Epithelial cell of prostate (primary cell): ENCODE measurements around the gene TNFRSF13B.
"Not testable (repeated sequence)": the region's sequence is repeated elsewhere in the genome, so short reads cannot be mapped to it uniquely, and the experiment has no call there.

Experiments used
- DNase-seq: peaks from one replicate; pipeline ENCODE4 v3.0.0-alpha.2; 2011; ENCODE audit warnings: low read depth, low spot score
- H3K27ac ChIP-seq: fragments of 450-650 bp; 2 replicates; pipeline ENCODE4 v1.5.1; 2017; ENCODE audit warnings: mild to moderate bottlenecking

Gene TNFRSF13B

DNA sequence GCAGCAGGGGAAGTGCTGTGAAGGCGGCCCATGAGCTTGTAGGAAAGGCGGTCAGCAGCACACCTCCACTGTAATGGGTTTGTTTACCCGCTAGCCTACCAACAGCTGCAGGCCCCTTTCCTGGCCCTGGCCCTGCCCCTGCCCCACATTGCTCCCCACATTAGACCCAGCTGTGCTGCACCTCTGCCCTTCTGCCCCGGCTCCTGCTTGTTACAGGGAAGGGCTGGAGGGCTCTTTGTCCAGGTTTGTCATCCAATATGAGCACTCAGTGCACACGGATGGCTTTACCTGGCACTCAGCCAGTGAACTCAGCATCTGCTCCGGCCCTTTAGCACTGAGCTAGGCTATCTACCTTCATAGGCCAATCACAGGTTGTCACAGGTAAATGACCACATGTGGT is 36.0 kb upstream of the TNFRSF13B start:
- not testable (repeated sequence) for DNase-seq, H3K27ac ChIP-seq

DNA sequence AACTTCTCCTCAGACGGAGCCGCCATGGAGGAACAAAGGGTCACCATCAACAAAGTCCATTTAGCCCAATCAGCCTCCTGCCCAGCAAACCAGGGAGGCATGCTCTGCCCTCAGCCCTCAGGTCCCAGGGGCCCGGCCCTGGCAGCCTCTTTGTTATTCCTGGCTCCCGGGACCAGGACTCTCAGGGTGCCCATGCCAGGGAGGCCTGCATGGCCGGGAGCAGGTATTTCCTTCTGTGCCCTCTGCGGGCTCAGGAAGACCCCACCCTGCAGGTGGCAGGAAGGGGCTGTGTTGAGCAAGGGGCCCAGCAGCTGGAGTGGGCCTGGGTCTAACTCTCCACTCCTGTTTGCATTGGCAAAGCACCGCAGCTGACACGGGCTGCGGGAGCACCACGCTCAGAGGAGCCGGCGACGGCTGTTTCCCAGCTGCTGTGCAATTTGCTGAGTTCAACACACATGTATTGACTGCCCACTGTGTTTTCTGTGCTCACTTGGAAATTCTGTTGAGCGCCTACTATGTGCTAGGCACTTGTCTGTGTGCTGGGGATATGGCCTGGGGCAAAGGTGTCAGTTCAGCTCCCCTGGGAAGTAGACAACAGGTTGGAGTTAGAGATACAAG is 33.2 kb upstream of the TNFRSF13B start:
- not testable (repeated sequence) for DNase-seq, H3K27ac ChIP-seq

DNA sequence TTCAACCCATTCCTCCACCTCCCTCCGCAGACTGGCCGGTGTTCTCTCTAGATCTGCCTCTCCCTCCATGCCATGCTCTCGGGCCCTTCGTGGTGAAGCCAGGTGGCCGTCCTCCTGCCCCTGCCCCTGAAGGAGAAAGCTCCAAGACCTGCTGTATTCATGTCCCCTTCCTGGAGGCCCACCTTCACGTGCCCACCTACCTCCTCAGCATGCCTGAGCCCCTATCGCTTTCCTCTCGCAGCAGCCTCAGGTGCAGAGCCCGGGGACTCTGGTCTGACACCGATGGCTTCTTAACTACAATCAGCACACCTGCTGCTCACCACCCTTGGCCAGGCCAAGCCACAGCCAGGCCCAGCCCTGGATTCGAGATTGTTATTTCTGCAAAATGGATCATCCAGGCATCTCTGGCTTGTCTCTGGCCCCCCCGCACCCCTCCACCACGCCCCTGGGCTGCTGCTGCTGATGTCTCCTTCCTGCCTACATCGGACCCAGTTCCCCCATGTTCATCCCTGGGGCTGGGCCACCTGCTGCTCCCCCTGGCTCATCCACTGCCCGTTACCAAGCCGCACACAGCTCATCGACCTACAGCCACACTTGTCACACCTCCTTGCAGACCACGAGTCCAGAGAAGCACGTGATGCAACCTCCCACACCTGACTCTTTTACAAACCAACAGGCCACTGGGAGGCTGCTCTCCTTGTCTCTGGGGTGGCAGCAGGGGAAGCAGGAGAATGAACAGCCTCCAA is 32.5 kb upstream of the TNFRSF13B start:
- no peak overlapping the region for H3K27ac ChIP-seq
- no peak for DNase-seq

- not testable (repeated sequence) for DNase-seq
Measured at GRCh38 chr17:17002731-17003715, 31.1 kb upstream of the TNFRSF13B start.

GRCh38 chr17:17001874-17002520 is 30.1 kb upstream of the TNFRSF13B start:
- DNase-seq, result no peak
- no peak overlapping the region for H3K27ac ChIP-seq

More at GRCh38 chr17:17002731-17003715, 31.1 kb upstream of the TNFRSF13B start:
- not testable (repeated sequence) for H3K27ac ChIP-seq

DNA sequence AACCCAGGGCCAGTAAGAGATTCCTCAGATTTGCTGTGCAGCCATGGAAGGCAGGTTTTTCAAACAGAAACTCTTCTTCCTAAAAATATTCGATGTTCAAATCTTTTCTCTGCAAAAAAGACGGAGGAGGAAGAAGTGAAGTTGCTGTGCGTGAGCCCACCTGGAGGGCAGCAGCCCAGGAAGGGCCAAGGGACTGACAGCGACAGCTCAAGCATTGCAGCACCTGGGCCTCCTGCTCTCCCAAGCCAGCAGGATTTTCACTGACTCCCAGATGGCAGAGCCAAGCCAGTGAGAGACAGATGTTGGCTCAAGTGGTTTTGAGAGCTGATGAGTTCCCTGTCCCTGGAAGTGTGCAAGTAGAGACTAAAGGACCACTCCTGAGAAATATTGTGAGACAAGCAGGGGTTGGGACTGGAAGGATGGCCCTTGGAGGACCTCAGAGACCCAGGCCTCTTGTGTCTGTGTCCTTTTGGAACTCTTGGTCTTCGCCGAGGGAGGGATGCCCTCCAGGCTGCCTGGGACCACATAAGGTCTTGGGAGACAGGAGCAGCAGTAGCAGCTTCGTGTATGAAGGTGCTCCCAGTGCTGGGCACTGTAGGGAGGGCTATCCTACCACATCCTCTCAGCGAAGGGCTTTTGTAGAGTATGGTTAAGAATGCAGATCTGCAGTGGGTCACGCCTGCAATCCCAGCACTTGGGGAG is 29.3 kb upstream of the TNFRSF13B start:
- no peak for DNase-seq
- H3K27ac ChIP-seq, result no peak overlapping the region

- DNase-seq, result no peak
- no peak overlapping the region for H3K27ac ChIP-seq
Measured at GRCh38 chr17:16999931-17000625, 28.2 kb upstream of the TNFRSF13B start.

- no peak for DNase-seq
- H3K27ac ChIP-seq, result no peak overlapping the region
Measured at GRCh38 chr17:16997514-16998429, 25.9 kb upstream of the TNFRSF13B start.

- H3K27ac ChIP-seq, DNase-seq: not testable (repeated sequence)
Measured at GRCh38 chr17:16996726-16997125, 24.8 kb upstream of the TNFRSF13B start.

DNA sequence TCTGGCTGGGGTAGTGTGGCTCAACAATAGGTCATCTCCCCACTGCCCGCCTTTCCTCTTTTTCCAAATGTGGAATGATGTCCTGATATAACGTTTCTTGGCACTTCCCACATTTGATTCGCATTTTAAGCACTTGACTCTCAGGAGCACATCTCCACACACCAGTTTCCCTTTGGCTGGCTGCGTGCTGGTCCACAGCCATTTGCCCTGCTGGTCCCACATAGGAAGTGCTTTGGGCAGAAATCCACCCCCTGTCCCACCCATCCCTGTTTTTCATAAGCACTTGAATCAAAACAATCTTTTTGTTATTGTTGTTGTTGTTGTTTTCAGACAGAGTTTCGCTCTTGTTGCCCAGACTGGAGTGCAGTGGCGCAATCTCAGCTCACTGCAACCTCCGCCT is 24.0 kb upstream of the TNFRSF13B start:
- H3K27ac ChIP-seq, result no peak overlapping the region
- no peak for DNase-seq

GRCh38 chr17:16994631-16995030 is 22.7 kb upstream of the TNFRSF13B start:
- DNase-seq, result no peak
- H3K27ac ChIP-seq, result no peak overlapping the region

GRCh38 chr17:16991349-16992009 is 19.6 kb upstream of the TNFRSF13B start:
- DNase-seq, result no peak
- no peak overlapping the region for H3K27ac ChIP-seq

DNA sequence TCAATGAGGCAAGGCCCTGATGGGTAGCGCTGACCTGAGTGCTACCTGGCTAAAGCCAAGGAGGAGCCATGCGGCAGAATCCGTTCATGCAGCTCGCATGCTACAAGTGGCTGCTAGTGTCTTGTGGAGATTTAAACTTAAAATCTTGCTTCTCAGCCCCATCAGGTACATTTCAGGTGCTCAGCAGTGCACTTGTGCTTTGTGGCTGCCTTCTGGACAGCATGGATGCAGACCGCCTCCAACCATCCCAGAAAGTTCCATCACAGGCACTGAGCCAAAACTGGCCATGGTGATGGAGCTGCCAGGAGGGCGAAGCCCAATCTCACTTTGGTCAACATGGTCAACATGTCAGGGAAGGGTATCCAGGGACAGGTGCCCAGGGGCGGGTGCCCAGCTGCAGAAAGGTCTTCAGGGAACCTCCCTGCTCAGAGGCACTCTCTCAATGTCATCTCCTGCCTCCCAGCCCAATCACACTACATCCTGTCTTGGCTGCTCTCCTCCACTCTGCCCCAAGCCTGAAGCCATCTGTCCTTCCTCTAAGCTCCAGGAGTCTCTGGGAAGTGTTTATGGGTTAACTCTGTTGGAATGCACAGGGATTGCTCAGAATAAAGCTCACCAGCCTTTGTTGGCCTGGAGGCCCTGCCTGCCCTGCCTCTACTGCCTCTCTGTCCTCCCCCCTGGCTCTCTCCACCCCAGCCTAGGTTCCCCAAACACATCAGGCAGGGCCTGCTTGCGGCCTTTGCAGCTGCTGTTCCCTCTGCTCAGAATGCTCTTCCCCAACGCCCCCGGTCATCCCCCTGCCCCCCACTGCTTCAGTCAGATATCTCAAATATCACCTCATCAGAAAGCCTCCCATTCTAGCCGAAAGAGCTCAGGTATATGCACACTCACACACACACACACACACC is 18.3 kb upstream of the TNFRSF13B start:
- no peak overlapping the region for H3K27ac ChIP-seq

GRCh38 chr17:16989230-16989952 is 17.5 kb upstream of the TNFRSF13B start:
- no peak for DNase-seq
- no peak overlapping the region for H3K27ac ChIP-seq

More for the DNA sequence above, 18.3 kb upstream of the TNFRSF13B start:
- no peak for DNase-seq

GRCh38 chr17:16988749-16989229 is 16.9 kb upstream of the TNFRSF13B start:
- no peak for DNase-seq
- H3K27ac ChIP-seq, result no peak overlapping the region
